HepG2 (cell line): Measurements from ENCODE around the gene SFT2D1. TPM values are rescaled to one million over a fixed set of nuclear protein-coding genes. Genes with fewer than 3 reads are reported as not detected.
A peak's percentile ranks its signal among the peaks of the same experiment; 100 is the strongest.

ENCODE experiments used
- FOXA1 ChIP-seq, 2 experiments: fragments of 450-650 bp in 1 of 2; sonication (generic) in 1 of 2; formaldehyde crosslinking in 1 of 2; IDR thresholded peaks; 2 replicates each; pipeline versions ENCODE4 v1.4.0 to v1.6.1; 2016 to 2020; ENCODE audit warnings: missing genetic modification reagents in 1 of 2
- KDM2A ChIP-seq: sonication (generic); formaldehyde crosslinking; IDR thresholded peaks from 2 replicates; pipeline ENCODE4 v1.4.0; 2020; ENCODE audit warnings: low read depth, missing genetic modification reagents, borderline replicate concordance
- LCORL ChIP-seq, 2 experiments: fragments of 450-650 bp in 1 of 2; sonication (generic) in 1 of 2; formaldehyde crosslinking in 1 of 2; IDR thresholded peaks; 2 replicates each; pipeline versions ENCODE4 v1.5.0 to v1.6.1; 2017 to 2020; ENCODE audit warnings: antibody characterized with exemption in 1 of 2, missing genetic modification reagents in 1 of 2
- PITX1 ChIP-seq: sonication (generic); formaldehyde crosslinking; IDR thresholded peaks from 2 replicates; pipeline ENCODE4 v1.5.1; 2020; ENCODE audit warnings: mild to moderate bottlenecking, missing genetic modification reagents
- RXRB ChIP-seq: IDR thresholded peaks from 2 replicates; pipeline ENCODE4 v1.6.1; 2016; ENCODE audit warnings: borderline replicate concordance, missing genetic modification reagents, missing compliant biosample characterization
- SNRNP70 ChIP-seq: fragments of 200-400 bp; formaldehyde crosslinking; IDR thresholded peaks from 2 replicates; pipeline ENCODE4 v1.6.1; 2017; ENCODE audit warnings: mild to moderate bottlenecking, low read depth, low read length, moderate library complexity
- YEATS2 ChIP-seq: sonication (generic); formaldehyde crosslinking; IDR thresholded peaks from 2 replicates; pipeline ENCODE4 v1.4.0; 2020; ENCODE audit warnings: missing genetic modification reagents, borderline replicate concordance
- ZFP82 ChIP-seq: sonication (generic); formaldehyde crosslinking; IDR thresholded peaks from 2 replicates; pipeline ENCODE4 v1.5.1; 2020; ENCODE audit warnings: mild to moderate bottlenecking, missing genetic modification reagents, borderline replicate concordance
- ZNF431 ChIP-seq: sonication (generic); formaldehyde crosslinking; IDR thresholded peaks from 2 replicates; pipeline ENCODE4 v1.9.0; 2022; ENCODE audit warnings: missing genetic modification reagents, low read depth, mild to moderate bottlenecking, borderline replicate concordance
- ZNF543 ChIP-seq: sonication (generic); formaldehyde crosslinking; IDR thresholded peaks from 2 replicates; pipeline ENCODE4 v1.4.0; 2020; ENCODE audit warnings: mild to moderate bottlenecking, missing genetic modification reagents
- ZNF891 ChIP-seq: sonication (generic); formaldehyde crosslinking; IDR thresholded peaks from 2 replicates; pipeline ENCODE4 v1.5.0; 2020; ENCODE audit warnings: mild to moderate bottlenecking, missing genetic modification reagents
- polyA plus RNA-seq, 8 experiments: library from polyadenylated mRNA; depleted of rRNA in 3 of 8; stranded (reverse) in 7 of 8; unstranded in 1 of 8; fragments of >200 nt; fragmentation: Illumina TruSeq in 4 of 8; extraction: Trizol in 4 of 8; gene quantifications; 2 replicates each; pipeline versions ENCODE4 v1.2.1 to v1.2.3, GENCODE V29; 2011 to 2016; ENCODE audit warnings: low read depth in 4 of 8, missing spikeins in 1 of 8, mixed read lengths in 1 of 8; ENCODE audit not compliant: insufficient read depth in 1 of 8
- total RNA-seq, 5 experiments: library from RNA; depleted of rRNA; stranded (reverse); fragments of >200 nt; fragmentation: Illumina TruSeq; extraction: Trizol; gene quantifications; 2 replicates each; pipeline ENCODE4 v1.2.3, GENCODE V29; 2016; ENCODE audit warnings: low read depth in 1 of 5
- TF ChIP-seq, protein P1 (sequence below): sonication (generic); formaldehyde crosslinking; conservative IDR thresholded peaks from 2 replicates; pipeline ENCODE4 v1.4.0; 2020; ENCODE audit warnings: missing genetic modification reagents
- TF ChIP-seq, protein P2 (sequence below): sonication (generic); formaldehyde crosslinking; IDR thresholded peaks from 2 replicates; pipeline ENCODE4 v1.4.0; 2020; ENCODE audit warnings: missing genetic modification reagents, borderline replicate concordance
- TF ChIP-seq, protein P3 (sequence below): sonication (generic); formaldehyde crosslinking; conservative IDR thresholded peaks from 2 replicates; pipeline ENCODE4 v1.4.0; 2020; ENCODE audit warnings: mild to moderate bottlenecking, missing genetic modification reagents, moderate library complexity
- TF ChIP-seq, protein P4 (sequence below): sonication (generic); formaldehyde crosslinking; IDR thresholded peaks from 2 replicates; pipeline ENCODE4 v1.9.0; 2021; ENCODE audit warnings: missing genetic modification reagents, borderline replicate concordance

The SFT2D1 gene
- total and polyA plus RNA-seq, 2 of the 13 experiments (the other 11 are each of a cell fraction or from before 2014, with no cell fraction given) = 115 to 147 TPM

DNA sequence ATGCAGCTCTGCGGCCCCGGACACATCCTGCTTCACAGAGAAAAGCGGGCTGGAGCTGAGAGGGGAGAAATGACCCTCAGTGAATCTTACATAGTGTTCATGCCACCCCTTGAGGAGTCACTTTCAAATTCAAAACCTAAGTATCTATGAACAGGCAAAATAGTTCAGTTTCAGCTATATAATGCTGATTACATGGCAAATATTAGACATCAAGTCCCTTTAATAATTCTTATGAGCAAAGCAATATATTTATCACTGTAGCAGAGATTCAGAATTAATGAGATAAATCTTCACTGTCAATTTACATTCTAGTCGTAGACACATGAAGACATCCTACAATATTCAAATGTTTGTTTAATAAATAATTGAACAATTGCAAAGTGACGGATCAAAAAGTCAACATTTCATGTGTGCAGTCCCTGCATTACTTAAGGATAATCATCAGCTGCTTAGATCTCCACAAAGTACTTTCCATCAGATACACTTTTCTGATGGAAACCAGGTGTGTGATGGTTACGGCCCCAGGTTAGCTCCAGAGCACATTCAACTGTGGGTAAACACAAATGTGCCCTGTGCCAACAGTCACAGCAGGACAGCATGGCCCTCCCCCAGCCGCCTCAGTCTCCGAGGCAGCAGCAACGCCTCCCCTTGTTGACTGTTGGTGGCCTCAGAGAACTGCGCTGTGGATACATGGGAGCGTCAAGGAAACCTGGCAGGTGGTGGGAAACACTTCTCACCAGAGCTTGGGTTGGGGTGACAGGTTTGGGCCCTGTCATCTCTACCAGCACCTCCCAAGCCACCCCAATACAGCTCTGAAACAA, 33.4 kb downstream of the SFT2D1 start (continued):
- TF ChIP-seq, protein P1, sequence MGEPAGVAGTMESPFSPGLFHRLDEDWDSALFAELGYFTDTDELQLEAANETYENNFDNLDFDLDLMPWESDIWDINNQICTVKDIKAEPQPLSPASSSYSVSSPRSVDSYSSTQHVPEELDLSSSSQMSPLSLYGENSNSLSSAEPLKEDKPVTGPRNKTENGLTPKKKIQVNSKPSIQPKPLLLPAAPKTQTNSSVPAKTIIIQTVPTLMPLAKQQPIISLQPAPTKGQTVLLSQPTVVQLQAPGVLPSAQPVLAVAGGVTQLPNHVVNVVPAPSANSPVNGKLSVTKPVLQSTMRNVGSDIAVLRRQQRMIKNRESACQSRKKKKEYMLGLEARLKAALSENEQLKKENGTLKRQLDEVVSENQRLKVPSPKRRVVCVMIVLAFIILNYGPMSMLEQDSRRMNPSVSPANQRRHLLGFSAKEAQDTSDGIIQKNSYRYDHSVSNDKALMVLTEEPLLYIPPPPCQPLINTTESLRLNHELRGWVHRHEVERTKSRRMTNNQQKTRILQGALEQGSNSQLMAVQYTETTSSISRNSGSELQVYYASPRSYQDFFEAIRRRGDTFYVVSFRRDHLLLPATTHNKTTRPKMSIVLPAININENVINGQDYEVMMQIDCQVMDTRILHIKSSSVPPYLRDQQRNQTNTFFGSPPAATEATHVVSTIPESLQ (CRISPR knock-in tag) = no peak
- TF ChIP-seq FOXA1 (IDR thresholded peaks at IDR 0.05) = no peak
- peak; percentile 84 for TF ChIP-seq FOXA1 (CRISPR knock-in tag; IDR thresholded peaks at IDR 0.05)
- no peak for TF ChIP-seq YEATS2 (CRISPR knock-in tag)
- TF ChIP-seq, protein P2, sequence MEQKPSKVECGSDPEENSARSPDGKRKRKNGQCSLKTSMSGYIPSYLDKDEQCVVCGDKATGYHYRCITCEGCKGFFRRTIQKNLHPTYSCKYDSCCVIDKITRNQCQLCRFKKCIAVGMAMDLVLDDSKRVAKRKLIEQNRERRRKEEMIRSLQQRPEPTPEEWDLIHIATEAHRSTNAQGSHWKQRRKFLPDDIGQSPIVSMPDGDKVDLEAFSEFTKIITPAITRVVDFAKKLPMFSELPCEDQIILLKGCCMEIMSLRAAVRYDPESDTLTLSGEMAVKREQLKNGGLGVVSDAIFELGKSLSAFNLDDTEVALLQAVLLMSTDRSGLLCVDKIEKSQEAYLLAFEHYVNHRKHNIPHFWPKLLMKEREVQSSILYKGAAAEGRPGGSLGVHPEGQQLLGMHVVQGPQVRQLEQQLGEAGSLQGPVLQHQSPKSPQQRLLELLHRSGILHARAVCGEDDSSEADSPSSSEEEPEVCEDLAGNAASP (CRISPR knock-in tag) = no peak
- TF ChIP-seq, protein P3, sequence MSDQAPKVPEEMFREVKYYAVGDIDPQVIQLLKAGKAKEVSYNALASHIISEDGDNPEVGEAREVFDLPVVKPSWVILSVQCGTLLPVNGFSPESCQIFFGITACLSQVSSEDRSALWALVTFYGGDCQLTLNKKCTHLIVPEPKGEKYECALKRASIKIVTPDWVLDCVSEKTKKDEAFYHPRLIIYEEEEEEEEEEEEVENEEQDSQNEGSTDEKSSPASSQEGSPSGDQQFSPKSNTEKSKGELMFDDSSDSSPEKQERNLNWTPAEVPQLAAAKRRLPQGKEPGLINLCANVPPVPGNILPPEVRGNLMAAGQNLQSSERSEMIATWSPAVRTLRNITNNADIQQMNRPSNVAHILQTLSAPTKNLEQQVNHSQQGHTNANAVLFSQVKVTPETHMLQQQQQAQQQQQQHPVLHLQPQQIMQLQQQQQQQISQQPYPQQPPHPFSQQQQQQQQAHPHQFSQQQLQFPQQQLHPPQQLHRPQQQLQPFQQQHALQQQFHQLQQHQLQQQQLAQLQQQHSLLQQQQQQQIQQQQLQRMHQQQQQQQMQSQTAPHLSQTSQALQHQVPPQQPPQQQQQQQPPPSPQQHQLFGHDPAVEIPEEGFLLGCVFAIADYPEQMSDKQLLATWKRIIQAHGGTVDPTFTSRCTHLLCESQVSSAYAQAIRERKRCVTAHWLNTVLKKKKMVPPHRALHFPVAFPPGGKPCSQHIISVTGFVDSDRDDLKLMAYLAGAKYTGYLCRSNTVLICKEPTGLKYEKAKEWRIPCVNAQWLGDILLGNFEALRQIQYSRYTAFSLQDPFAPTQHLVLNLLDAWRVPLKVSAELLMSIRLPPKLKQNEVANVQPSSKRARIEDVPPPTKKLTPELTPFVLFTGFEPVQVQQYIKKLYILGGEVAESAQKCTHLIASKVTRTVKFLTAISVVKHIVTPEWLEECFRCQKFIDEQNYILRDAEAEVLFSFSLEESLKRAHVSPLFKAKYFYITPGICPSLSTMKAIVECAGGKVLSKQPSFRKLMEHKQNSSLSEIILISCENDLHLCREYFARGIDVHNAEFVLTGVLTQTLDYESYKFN (CRISPR knock-in tag) = no peak
- TF ChIP-seq SNRNP70 = no peak
- no peak for TF ChIP-seq ZNF431 (CRISPR knock-in tag)
- no peak for TF ChIP-seq RXRB (CRISPR knock-in tag)
- TF ChIP-seq ZNF543 (CRISPR knock-in tag) = 0 out of 2 replicates have a peak, but pooled peaks have one; percentile 15
- TF ChIP-seq, protein P4, sequence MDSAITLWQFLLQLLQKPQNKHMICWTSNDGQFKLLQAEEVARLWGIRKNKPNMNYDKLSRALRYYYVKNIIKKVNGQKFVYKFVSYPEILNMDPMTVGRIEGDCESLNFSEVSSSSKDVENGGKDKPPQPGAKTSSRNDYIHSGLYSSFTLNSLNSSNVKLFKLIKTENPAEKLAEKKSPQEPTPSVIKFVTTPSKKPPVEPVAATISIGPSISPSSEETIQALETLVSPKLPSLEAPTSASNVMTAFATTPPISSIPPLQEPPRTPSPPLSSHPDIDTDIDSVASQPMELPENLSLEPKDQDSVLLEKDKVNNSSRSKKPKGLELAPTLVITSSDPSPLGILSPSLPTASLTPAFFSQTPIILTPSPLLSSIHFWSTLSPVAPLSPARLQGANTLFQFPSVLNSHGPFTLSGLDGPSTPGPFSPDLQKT = no peak
- no peak for TF ChIP-seq LCORL (IDR thresholded peaks at IDR 0.05)
- no peak for TF ChIP-seq LCORL (CRISPR knock-in tag; IDR thresholded peaks at IDR 0.05)
- no peak for TF ChIP-seq KDM2A
- no peak for TF ChIP-seq ZFP82
- no peak for TF ChIP-seq ZNF891 (CRISPR knock-in tag)
- TF ChIP-seq PITX1 (CRISPR knock-in tag) = peak; percentile 21; the same call in 1 of the 2 replicates
